Measurements from ENCODE around the gene CAMK2B. TPM values are rescaled to one million over a fixed set of nuclear protein-coding genes. Genes with fewer than 3 reads are reported as not detected.

CAMK2B gene
- total and polyA plus RNA-seq, 2 of the 13 experiments (the other 11 are each of a cell fraction or from before 2014, with no cell fraction given): 0.27 to 0.48 TPM

DNA sequence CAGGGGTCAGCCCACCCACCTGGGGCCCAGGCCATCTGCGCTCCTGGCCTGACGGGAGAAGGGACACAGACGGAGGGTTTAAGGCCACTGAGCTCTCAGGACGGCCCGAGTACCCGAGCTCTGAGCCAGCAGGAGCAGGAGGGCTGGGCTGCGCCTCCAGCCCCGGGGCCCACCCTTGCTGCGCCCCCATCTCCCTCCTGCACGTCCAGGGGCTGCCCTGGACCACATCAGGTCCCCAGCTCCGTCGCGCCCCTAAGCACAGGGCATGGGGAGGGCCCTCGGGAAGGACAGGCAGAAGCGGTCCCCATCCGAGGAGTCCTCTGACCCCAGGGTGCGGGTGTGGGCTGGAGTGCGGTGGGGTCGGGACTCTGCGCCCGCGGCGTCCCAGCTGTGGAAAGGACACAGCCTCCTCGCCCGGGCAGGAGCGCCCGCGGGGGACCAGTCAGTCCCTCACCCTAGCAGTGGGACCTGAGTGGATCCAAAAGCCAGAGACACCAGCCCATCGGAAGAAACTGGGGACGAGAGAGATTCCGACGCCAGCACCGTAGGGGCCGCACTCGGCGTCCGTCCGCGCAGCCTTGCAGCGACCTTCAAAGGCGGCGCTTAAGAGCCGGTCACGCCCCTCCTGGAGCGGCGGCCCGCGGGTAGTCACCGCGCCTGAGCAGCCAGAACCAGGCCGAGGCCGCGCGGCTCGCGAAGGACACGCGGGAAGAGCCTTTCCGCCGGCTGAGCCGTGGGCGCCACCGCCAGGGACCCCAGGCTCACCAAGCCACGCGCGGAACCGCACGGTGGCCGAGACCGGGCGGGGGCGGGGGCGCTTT lies 15.9 kb downstream of the CAMK2B start (continued):
- TF ChIP-seq, protein P1, sequence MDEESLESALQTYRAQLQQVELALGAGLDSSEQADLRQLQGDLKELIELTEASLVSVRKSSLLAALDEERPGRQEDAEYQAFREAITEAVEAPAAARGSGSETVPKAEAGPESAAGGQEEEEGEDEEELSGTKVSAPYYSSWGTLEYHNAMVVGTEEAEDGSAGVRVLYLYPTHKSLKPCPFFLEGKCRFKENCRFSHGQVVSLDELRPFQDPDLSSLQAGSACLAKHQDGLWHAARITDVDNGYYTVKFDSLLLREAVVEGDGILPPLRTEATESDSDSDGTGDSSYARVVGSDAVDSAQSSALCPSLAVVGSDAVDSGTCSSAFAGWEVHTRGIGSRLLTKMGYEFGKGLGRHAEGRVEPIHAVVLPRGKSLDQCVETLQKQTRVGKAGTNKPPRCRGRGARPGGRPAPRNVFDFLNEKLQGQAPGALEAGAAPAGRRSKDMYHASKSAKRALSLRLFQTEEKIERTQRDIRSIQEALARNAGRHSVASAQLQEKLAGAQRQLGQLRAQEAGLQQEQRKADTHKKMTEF (CRISPR knock-in tag; IDR thresholded peaks at IDR 0.05): no peak
- TF ChIP-seq, protein P2, sequence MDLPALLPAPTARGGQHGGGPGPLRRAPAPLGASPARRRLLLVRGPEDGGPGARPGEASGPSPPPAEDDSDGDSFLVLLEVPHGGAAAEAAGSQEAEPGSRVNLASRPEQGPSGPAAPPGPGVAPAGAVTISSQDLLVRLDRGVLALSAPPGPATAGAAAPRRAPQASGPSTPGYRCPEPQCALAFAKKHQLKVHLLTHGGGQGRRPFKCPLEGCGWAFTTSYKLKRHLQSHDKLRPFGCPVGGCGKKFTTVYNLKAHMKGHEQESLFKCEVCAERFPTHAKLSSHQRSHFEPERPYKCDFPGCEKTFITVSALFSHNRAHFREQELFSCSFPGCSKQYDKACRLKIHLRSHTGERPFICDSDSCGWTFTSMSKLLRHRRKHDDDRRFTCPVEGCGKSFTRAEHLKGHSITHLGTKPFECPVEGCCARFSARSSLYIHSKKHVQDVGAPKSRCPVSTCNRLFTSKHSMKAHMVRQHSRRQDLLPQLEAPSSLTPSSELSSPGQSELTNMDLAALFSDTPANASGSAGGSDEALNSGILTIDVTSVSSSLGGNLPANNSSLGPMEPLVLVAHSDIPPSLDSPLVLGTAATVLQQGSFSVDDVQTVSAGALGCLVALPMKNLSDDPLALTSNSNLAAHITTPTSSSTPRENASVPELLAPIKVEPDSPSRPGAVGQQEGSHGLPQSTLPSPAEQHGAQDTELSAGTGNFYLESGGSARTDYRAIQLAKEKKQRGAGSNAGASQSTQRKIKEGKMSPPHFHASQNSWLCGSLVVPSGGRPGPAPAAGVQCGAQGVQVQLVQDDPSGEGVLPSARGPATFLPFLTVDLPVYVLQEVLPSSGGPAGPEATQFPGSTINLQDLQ (CRISPR knock-in tag; IDR thresholded peaks at IDR 0.05): no peak
- TF ChIP-seq MTF2 (CRISPR knock-in tag; IDR thresholded peaks at IDR 0.05; ENCODE audit: borderline replicate concordance) (peak; percentile 92), ZNF232 (CRISPR knock-in tag; IDR thresholded peaks at IDR 0.05; ENCODE audit: borderline replicate concordance) (no peak), SP140L (CRISPR knock-in tag; IDR thresholded peaks at IDR 0.05; ENCODE audit: borderline replicate concordance) (no peak), ZNF737 (CRISPR knock-in tag; IDR thresholded peaks at IDR 0.05; ENCODE audit: borderline replicate concordance) (no peak), ZNF547 (CRISPR knock-in tag; IDR thresholded peaks at IDR 0.05) (no peak), RARA (CRISPR knock-in tag; IDR thresholded peaks at IDR 0.05) (no peak), ZC3H4 (CRISPR knock-in tag; IDR thresholded peaks at IDR 0.05; ENCODE audit: borderline replicate concordance) (no peak), ELF3 (CRISPR knock-in tag; IDR thresholded peaks at IDR 0.05) (no peak)
- TF ChIP-seq, protein P3, sequence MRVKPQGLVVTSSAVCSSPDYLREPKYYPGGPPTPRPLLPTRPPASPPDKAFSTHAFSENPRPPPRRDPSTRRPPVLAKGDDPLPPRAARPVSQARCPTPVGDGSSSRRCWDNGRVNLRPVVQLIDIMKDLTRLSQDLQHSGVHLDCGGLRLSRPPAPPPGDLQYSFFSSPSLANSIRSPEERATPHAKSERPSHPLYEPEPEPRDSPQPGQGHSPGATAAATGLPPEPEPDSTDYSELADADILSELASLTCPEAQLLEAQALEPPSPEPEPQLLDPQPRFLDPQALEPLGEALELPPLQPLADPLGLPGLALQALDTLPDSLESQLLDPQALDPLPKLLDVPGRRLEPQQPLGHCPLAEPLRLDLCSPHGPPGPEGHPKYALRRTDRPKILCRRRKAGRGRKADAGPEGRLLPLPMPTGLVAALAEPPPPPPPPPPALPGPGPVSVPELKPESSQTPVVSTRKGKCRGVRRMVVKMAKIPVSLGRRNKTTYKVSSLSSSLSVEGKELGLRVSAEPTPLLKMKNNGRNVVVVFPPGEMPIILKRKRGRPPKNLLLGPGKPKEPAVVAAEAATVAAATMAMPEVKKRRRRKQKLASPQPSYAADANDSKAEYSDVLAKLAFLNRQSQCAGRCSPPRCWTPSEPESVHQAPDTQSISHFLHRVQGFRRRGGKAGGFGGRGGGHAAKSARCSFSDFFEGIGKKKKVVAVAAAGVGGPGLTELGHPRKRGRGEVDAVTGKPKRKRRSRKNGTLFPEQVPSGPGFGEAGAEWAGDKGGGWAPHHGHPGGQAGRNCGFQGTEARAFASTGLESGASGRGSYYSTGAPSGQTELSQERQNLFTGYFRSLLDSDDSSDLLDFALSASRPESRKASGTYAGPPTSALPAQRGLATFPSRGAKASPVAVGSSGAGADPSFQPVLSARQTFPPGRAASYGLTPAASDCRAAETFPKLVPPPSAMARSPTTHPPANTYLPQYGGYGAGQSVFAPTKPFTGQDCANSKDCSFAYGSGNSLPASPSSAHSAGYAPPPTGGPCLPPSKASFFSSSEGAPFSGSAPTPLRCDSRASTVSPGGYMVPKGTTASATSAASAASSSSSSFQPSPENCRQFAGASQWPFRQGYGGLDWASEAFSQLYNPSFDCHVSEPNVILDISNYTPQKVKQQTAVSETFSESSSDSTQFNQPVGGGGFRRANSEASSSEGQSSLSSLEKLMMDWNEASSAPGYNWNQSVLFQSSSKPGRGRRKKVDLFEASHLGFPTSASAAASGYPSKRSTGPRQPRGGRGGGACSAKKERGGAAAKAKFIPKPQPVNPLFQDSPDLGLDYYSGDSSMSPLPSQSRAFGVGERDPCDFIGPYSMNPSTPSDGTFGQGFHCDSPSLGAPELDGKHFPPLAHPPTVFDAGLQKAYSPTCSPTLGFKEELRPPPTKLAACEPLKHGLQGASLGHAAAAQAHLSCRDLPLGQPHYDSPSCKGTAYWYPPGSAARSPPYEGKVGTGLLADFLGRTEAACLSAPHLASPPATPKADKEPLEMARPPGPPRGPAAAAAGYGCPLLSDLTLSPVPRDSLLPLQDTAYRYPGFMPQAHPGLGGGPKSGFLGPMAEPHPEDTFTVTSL (CRISPR knock-in tag; IDR thresholded peaks at IDR 0.05; ENCODE audit: borderline replicate concordance): no peak
- TF ChIP-seq, protein P4, sequence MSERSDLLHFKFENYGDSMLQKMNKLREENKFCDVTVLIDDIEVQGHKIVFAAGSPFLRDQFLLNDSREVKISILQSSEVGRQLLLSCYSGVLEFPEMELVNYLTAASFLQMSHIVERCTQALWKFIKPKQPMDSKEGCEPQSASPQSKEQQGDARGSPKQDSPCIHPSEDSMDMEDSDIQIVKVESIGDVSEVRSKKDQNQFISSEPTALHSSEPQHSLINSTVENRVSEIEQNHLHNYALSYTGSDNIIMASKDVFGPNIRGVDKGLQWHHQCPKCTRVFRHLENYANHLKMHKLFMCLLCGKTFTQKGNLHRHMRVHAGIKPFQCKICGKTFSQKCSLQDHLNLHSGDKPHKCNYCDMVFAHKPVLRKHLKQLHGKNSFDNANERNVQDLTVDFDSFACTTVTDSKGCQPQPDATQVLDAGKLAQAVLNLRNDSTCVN (CRISPR knock-in tag; IDR thresholded peaks at IDR 0.05; ENCODE audit: borderline replicate concordance): no peak
- TF ChIP-seq, protein P5, sequence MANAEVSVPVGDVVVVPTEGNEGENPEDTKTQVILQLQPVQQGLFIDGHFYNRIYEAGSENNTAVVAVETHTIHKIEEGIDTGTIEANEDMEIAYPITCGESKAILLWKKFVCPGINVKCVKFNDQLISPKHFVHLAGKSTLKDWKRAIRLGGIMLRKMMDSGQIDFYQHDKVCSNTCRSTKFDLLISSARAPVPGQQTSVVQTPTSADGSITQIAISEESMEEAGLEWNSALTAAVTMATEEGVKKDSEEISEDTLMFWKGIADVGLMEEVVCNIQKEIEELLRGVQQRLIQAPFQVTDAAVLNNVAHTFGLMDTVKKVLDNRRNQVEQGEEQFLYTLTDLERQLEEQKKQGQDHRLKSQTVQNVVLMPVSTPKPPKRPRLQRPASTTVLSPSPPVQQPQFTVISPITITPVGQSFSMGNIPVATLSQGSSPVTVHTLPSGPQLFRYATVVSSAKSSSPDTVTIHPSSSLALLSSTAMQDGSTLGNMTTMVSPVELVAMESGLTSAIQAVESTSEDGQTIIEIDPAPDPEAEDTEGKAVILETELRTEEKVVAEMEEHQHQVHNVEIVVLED (CRISPR knock-in tag; IDR thresholded peaks at IDR 0.05; ENCODE audit: borderline replicate concordance): no peak
